ENCODE results near the gene MAP3K7CL. TPM values are rescaled to one million over a fixed set of nuclear protein-coding genes. Genes with fewer than 3 reads are reported as not detected.

MAP3K7CL gene
- total and polyA plus RNA-seq, 2 experiments from 2014 or later = 0.59 TPM; not detected in 1

DNA sequence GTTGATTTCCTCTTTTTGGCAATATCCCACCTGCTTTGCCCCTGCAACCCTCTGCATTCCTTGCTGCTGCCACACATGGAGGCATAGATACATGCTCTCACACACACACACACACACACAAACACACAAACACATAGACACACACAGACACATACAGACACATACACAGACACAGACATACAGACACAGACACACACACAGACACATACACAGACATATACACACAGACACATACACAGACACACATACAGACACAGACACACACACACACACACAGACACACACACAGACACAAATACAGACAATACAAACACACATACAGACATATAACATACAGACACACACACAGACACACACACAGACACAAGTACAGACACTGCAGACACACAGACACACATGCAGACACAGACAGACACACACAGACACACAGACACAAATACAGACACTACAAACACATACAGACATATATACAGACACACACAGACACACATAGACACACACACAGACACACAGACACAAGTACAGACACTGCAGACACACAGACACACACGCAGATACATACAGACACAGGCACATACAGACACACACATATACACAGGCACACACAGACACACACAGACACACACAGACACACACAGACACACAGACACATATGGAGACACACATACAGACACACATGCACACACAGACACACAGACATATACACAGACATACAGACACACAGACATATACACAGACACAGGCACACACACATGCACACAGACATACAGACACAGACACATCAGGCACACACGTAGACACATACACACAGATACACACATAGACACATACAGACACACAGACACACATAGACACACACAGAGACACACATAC is 83.3 kb downstream of the MAP3K7CL start:
- Histone ChIP-seq H2AFZ (no peak overlapping the region), H4K20me1 (ENCODE audit: insufficient read depth, poor library complexity, severe bottlenecking) (no peaks in the 10 kb centered on the region), H3K4me1 (ENCODE audit: insufficient read depth) (no peaks in the 10 kb centered on the region), H3K36me3 (replicated peaks; ENCODE audit: insufficient read depth, low read depth) (no peaks in the 10 kb centered on the region), H3K79me2 (no peaks in the 10 kb centered on the region), H3K9me3 (ENCODE audit: low read depth) (no peaks in the 10 kb centered on the region), H3K9me2 (replicated peaks; ENCODE audit: insufficient read depth) (no peaks in the 10 kb centered on the region), H3K4me2 (no peak overlapping the region), H3K4me3 (no peak overlapping the region), H3K27ac (no peak overlapping the region), H3K27me3 (no peaks in the 10 kb centered on the region)
- no peak for DNase-seq (ENCODE audit: low spot score)
- TF ChIP-seq EZH2phosphoT487 (IDR thresholded peaks at IDR 0.05; ENCODE audit: low read depth, severe bottlenecking, unreplicated experiment) (no peak), EZH2 (IDR thresholded peaks at IDR 0.05; ENCODE audit: borderline replicate concordance) (no peak)
- TF ChIP-seq, protein P1, sequence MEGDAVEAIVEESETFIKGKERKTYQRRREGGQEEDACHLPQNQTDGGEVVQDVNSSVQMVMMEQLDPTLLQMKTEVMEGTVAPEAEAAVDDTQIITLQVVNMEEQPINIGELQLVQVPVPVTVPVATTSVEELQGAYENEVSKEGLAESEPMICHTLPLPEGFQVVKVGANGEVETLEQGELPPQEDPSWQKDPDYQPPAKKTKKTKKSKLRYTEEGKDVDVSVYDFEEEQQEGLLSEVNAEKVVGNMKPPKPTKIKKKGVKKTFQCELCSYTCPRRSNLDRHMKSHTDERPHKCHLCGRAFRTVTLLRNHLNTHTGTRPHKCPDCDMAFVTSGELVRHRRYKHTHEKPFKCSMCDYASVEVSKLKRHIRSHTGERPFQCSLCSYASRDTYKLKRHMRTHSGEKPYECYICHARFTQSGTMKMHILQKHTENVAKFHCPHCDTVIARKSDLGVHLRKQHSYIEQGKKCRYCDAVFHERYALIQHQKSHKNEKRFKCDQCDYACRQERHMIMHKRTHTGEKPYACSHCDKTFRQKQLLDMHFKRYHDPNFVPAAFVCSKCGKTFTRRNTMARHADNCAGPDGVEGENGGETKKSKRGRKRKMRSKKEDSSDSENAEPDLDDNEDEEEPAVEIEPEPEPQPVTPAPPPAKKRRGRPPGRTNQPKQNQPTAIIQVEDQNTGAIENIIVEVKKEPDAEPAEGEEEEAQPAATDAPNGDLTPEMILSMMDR (IDR thresholded peaks at IDR 0.05; ENCODE audit: poor library complexity) = no peak
- WGBS (ENCODE audit: low lambda C conversion rate, missing lambda C conversion rate) = 62% methylated on average over 2 of the region's 2 CpGs

DNA sequence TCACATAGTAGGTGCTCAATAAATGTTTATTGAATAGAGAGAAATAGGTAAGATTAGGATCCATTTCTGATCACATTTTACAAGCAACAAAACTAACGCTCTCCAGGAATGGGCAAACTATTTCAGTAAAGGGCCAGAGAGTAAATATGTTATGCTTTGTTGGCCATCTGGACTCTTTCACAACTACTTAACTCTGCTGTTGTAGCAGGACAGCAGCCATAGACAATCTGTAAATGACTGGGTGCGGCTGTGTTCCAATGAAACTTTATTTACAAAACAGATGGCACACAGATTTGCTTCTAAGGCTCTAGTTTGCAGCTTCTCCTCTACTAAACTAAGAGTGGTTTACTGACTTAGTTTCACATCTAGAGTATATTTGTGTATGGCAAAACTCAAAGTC is 85.3 kb downstream of the MAP3K7CL start:
- no peaks in the 10 kb centered on the region for H4K20me1 ChIP-seq (ENCODE audit: insufficient read depth, poor library complexity, severe bottlenecking)
- H3K4me1 ChIP-seq (ENCODE audit: insufficient read depth) = peaks cover 3% of the 10 kb centered on the region
- H3K4me2 ChIP-seq = no peak overlapping the region
- H3K27me3 ChIP-seq = no peaks in the 10 kb centered on the region
- no peak overlapping the region for H3K4me3 ChIP-seq
- peak overlapping the region; percentile 52 for H3K27ac ChIP-seq
- H2AFZ ChIP-seq = no peak overlapping the region
- no peaks in the 10 kb centered on the region for H3K9me3 ChIP-seq (ENCODE audit: low read depth)
- 40% methylated on average over 2 of the region's 2 CpGs for WGBS (ENCODE audit: low lambda C conversion rate, missing lambda C conversion rate)
- no peaks in the 10 kb centered on the region for H3K36me3 ChIP-seq (replicated peaks; ENCODE audit: insufficient read depth, low read depth)
- TF ChIP-seq, protein P1 (IDR thresholded peaks at IDR 0.05; ENCODE audit: poor library complexity) = no peak
- no peaks in the 10 kb centered on the region for H3K79me2 ChIP-seq
- no peak for DNase-seq (ENCODE audit: low spot score)
- H3K9me2 ChIP-seq (replicated peaks; ENCODE audit: insufficient read depth) = no peaks in the 10 kb centered on the region

DNA sequence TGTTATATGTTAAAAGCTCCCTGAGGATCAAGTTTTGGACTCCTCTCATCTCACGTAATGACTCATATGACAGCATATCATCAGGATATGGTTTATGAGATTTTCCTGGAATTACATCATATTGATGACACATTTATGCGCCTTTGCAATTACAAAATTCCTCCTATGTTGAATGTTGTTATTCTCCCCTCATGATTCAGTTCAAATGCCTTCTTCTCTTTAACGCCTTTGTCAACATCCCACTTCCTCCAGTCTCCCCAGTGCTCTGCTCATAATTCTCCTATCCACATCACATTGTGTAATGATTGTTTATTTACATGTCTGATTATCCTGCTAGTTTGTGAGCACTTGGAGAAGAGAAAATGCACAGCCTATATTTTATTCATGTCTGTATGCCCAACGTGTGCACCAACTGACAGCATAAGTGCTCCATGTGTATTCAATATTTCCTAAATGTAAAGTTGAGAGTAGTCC is 87.4 kb downstream of the MAP3K7CL start:
- Histone ChIP-seq H3K9me3 (ENCODE audit: low read depth) (no peaks in the 10 kb centered on the region), H3K27me3 (no peaks in the 10 kb centered on the region), H4K20me1 (ENCODE audit: insufficient read depth, poor library complexity, severe bottlenecking) (no peaks in the 10 kb centered on the region), H2AFZ (no peak overlapping the region), H3K79me2 (no peaks in the 10 kb centered on the region), H3K4me1 (ENCODE audit: insufficient read depth) (peaks cover 3% of the 10 kb centered on the region), H3K9me2 (replicated peaks; ENCODE audit: insufficient read depth) (no peaks in the 10 kb centered on the region), H3K4me2 (no peak overlapping the region), H3K36me3 (replicated peaks; ENCODE audit: insufficient read depth, low read depth) (no peaks in the 10 kb centered on the region), H3K27ac (peak overlapping the region; percentile 39), H3K4me3 (no peak overlapping the region)
- DNase-seq (ENCODE audit: low spot score) = peak; percentile 27
- 75% methylated on average over 4 of the region's 4 CpGs for WGBS (ENCODE audit: low lambda C conversion rate, missing lambda C conversion rate)
- no peak for TF ChIP-seq EZH2phosphoT487 (IDR thresholded peaks at IDR 0.05; ENCODE audit: low read depth, severe bottlenecking, unreplicated experiment)
- TF ChIP-seq, protein P1 (IDR thresholded peaks at IDR 0.05; ENCODE audit: poor library complexity) = no peak
- TF ChIP-seq EZH2 (IDR thresholded peaks at IDR 0.05; ENCODE audit: borderline replicate concordance) = no peak
